K562 (cell line): ENCODE results near the gene RAB3D. TPM values are rescaled to one million over a fixed set of nuclear protein-coding genes. Genes with fewer than 3 reads are reported as not detected.
A peak's percentile ranks its signal among the peaks of the same experiment; 100 is the strongest.

Experiments
- ATAC-seq: fragments of 200-7000 bp; cut with Tn5 transposase; 3 replicates; pipeline ENCODE4 v1.9.1; 2020; ENCODE audit warnings: moderate library complexity
- BruUV-seq: library from RNA; stranded (reverse); fragments of 400-500 nt; replicated peaks from 2 replicates; lab custom pipeline; 2021; lab: Mats Ljungman, UMichigan
- CTCF ChIA-PET: fragments of 300-600 bp; formaldehyde crosslinking; extraction: SDS; loops from one replicate; lab custom pipeline; 2021; ENCODE audit warnings: low intra/inter-chr PET ratio; lab: Yijun Ruan, JAX
- POLR2A ChIA-PET: fragments of 300-600, 350-650 bp; sonication (Branson Sonifier 250); formaldehyde crosslinking; extraction: SDS; loops from one replicate; lab custom pipeline; 2021; ENCODE audit warnings: antibody characterized with exemption, inconsistent platforms; lab: Yijun Ruan, JAX
- DNase-seq, 4 experiments: peaks; one replicate each; pipeline versions ENCODE4 v3.0.0 to v3.0.0-alpha.2; 2011 to 2018; ENCODE audit warnings: low spot score in 3 of 4, mixed read lengths in 3 of 4; ENCODE audit errors: extremely low read depth in 1 of 4
- FAIRE-seq: peaks from 2 replicates; lab custom pipeline; 2011; peaks lifted over from hg19 to GRCh38; lab: Jason Lieb, UNC
- H2AFZ ChIP-seq: 2 replicates; pipeline ENCODE4 v1.6.0; 2011; ENCODE audit warnings: low read depth, low read length, control low read depth, inconsistent platforms
- H3K27ac ChIP-seq: fragments of 200-600 bp; 3 replicates; pipeline ENCODE4 v1.8.0; 2011; ENCODE audit warnings: low read depth, mild to moderate bottlenecking, control low read depth, inconsistent platforms, low read length, moderate library complexity, mixed read lengths; ENCODE audit errors: extremely low read depth
- H3K27me3 ChIP-seq, 2 experiments: fragments of 300-600 bp in 1 of 2; 2 replicates in 1 of 2; 3 replicates in 1 of 2; pipeline versions ENCODE4 v1.6.0 to v1.8.0; 2011; ENCODE audit warnings: inconsistent platforms in 2 of 2, low read length in 2 of 2, mild to moderate bottlenecking in 1 of 2, mixed read lengths in 1 of 2, moderate library complexity in 1 of 2; ENCODE audit not compliant: control insufficient read depth in 2 of 2, insufficient read depth in 2 of 2
- H3K36me3 ChIP-seq: fragments of 300-600 bp; 3 replicates; pipeline ENCODE4 v1.8.0; 2011; ENCODE audit warnings: mild to moderate bottlenecking, low read length, inconsistent platforms; ENCODE audit not compliant: control insufficient read depth, insufficient read depth
- H3K4me1 ChIP-seq, 2 experiments: fragments of 200-600 bp in 1 of 2; replicated peaks in 1 of 2; 2 replicates in 1 of 2; 3 replicates in 1 of 2; pipeline versions ENCODE4 v1.5.1 to v1.8.0; 2011; ENCODE audit warnings: inconsistent platforms in 2 of 2, low read length in 2 of 2, mild to moderate bottlenecking in 1 of 2, mixed read lengths in 1 of 2, moderate library complexity in 1 of 2; ENCODE audit not compliant: control insufficient read depth in 2 of 2, insufficient read depth in 2 of 2
- H3K4me2 ChIP-seq: 2 replicates; pipeline ENCODE4 v1.6.1; 2011; ENCODE audit warnings: low read length, control low read depth, inconsistent platforms, mixed read lengths; ENCODE audit not compliant: insufficient read depth
- H3K4me3 ChIP-seq: fragments of 200-600 bp; sonication (generic), shearing (Covaris generic); 2 replicates; pipeline ENCODE4 v1.5.1; 2016; ENCODE audit warnings: control low read depth, inconsistent platforms
- H3K79me2 ChIP-seq: fragments of 200-600 bp; 3 replicates; pipeline ENCODE4 v1.8.0; 2011; ENCODE audit warnings: low read length, inconsistent platforms; ENCODE audit not compliant: control insufficient read depth, insufficient read depth
- H3K9ac ChIP-seq, 2 experiments: 2 replicates each; pipeline versions ENCODE4 v1.6.0 to v1.6.1; 2011; ENCODE audit warnings: low read depth in 2 of 2, low read length in 2 of 2, control low read depth in 1 of 2, inconsistent platforms in 1 of 2, mild to moderate bottlenecking in 1 of 2, mixed read lengths in 1 of 2; ENCODE audit not compliant: insufficient read depth in 1 of 2
- H3K9me1 ChIP-seq: one replicate; pipeline ENCODE4 v1.6.0; 2011; ENCODE audit warnings: inconsistent platforms, mild to moderate bottlenecking, low read length, moderate library complexity; ENCODE audit not compliant: control insufficient read depth, insufficient read depth
- H3K9me3 ChIP-seq: replicated peaks from 2 replicates; pipeline ENCODE4 v1.5.1; 2011; ENCODE audit warnings: low read depth, low read length, inconsistent platforms; ENCODE audit not compliant: control insufficient read depth, insufficient read depth
- H4K20me1 ChIP-seq: replicated peaks from 2 replicates; pipeline ENCODE4 v1.6.1; 2011; ENCODE audit warnings: low read length, inconsistent platforms, mixed read lengths; ENCODE audit not compliant: control insufficient read depth, insufficient read depth
- ARID2 ChIP-seq: fragments of 450-650 bp; IDR thresholded peaks from 2 replicates; pipeline ENCODE4 v1.6.1; 2017; ENCODE audit warnings: antibody characterized with exemption, mild to moderate bottlenecking
- ATF3 ChIP-seq, 2 experiments: fragments of 450-650 bp in 1 of 2; sonication (generic) in 1 of 2; formaldehyde crosslinking in 1 of 2; IDR thresholded peaks in 1 of 2; conservative IDR thresholded peaks in 1 of 2; 2 replicates each; pipeline versions ENCODE4 v1.6.1 to v1.8.1; 2016 to 2023; ENCODE audit warnings: mild to moderate bottlenecking in 2 of 2, moderate library complexity in 2 of 2, inconsistent platforms in 1 of 2, missing genetic modification reagents in 1 of 2
- CBFA2T2 ChIP-seq: fragments of 450-650 bp; conservative IDR thresholded peaks from 2 replicates; pipeline ENCODE4 v1.6.1; 2017; ENCODE audit warnings: mild to moderate bottlenecking
- ETS1 ChIP-seq: conservative IDR thresholded peaks from 2 replicates; pipeline ENCODE4 v1.6.1; 2011; ENCODE audit warnings: low read depth, mild to moderate bottlenecking, low read length; ENCODE audit not compliant: control insufficient read depth
- NFYB ChIP-seq: IDR thresholded peaks from 2 replicates; pipeline ENCODE4 v1.6.1; 2011; ENCODE audit warnings: mild to moderate bottlenecking, moderate library complexity; ENCODE audit not compliant: insufficient read length; ENCODE audit errors: extremely low read depth
- RBFOX2 ChIP-seq: fragments of 200-400 bp; formaldehyde crosslinking; IDR thresholded peaks from 2 replicates; pipeline ENCODE4 v1.6.1; 2017; ENCODE audit warnings: low read depth, mild to moderate bottlenecking, low read length, moderate library complexity
- THAP12 ChIP-seq: fragments of 250-450 bp; sonication (Bioruptor Pico); IDR thresholded peaks from 2 replicates; pipeline ENCODE4 v1.9.0; 2021; ENCODE audit warnings: mild to moderate bottlenecking, inconsistent platforms
- ZBTB2 ChIP-seq: fragments of 450-650 bp; IDR thresholded peaks from 2 replicates; pipeline ENCODE4 v1.6.1; 2016; ENCODE audit warnings: antibody characterized with exemption
- ZBTB33 ChIP-seq: sonication (generic); formaldehyde crosslinking; IDR thresholded peaks from 2 replicates; pipeline ENCODE4 v1.8.1; 2023; ENCODE audit warnings: mild to moderate bottlenecking, missing genetic modification reagents
- ZNF263 ChIP-seq: sonication (generic); formaldehyde crosslinking; IDR thresholded peaks from 2 replicates; pipeline ENCODE4 v1.8.0; 2022; ENCODE audit warnings: mild to moderate bottlenecking, missing genetic modification reagents, borderline replicate concordance
- WGBS: fragments of 100-300 bp; shearing (Covaris generic); methylation state at CpG from one replicate; pipeline ENCODE4 v1.1.6; 2016; ENCODE audit warnings: low coverage, mixed read lengths; ENCODE audit not compliant: insufficient coverage; ENCODE audit errors: missing lambda C conversion rate; 5-methylcytosine and 5-hydroxymethylcytosine counted together
- in situ Hi-C: fragments of 300-500 bp; cut with MboI; formaldehyde crosslinking; loops from 4 replicates; pipeline ENCODE4 v1.15.0; 2018; ENCODE audit warnings: inconsistent platforms, mixed read lengths
- intact Hi-C: fragments of 100-400 bp; cut with micrococcal nuclease; formaldehyde crosslinking; loops from 2 replicates; pipeline ENCODE4 v1.14.2; 2022
- polyA plus RNA-seq, 8 experiments: library from polyadenylated mRNA; depleted of rRNA in 4 of 8; stranded (reverse) in 5 of 8; unstranded in 3 of 8; fragments of >200 nt; fragmentation: Nextera tagmentation in 2 of 8; fragmentation: Illumina TruSeq in 1 of 8; extraction: Ambion mirVana in 2 of 8; extraction: Trizol in 1 of 8; gene quantifications; 2 replicates each; pipeline versions ENCODE4 v1.2.1 to v1.2.3, GENCODE V29; 2011 to 2014; ENCODE audit warnings: inconsistent platforms in 1 of 8, missing spikeins in 1 of 8
- total RNA-seq, 7 experiments: library from RNA; depleted of rRNA in 6 of 7; stranded (reverse); fragments of >200 nt in 6 of 7; fragmentation: Illumina TruSeq in 2 of 7; extraction: Trizol in 2 of 7; gene quantifications; 2 replicates each; pipeline versions ENCODE4 v1.2.1 to v1.2.3, GENCODE V29; 2011 to 2021; ENCODE audit warnings: low replicate concordance in 1 of 7

The RAB3D gene
- total and polyA plus RNA-seq, 9 of the 15 experiments (the other 6 are each of a cell fraction or from before 2014, with no cell fraction given): 0.34 to 3.3 (median 1.3) TPM

- intact Hi-C loops: loop anchor here (5.0 kb wide), 2 partner anchors 89 to 101 kb away; partner anchors contain the start of gene ELAVL3
- no peak overlapping the region for H3K9ac ChIP-seq
- peaks cover 3% of the 10 kb centered on the region for H3K9me1 ChIP-seq
- ATAC-seq: no peak
- 97% methylated on average over 21 of the region's 54 CpGs for WGBS
- CTCF ChIA-PET: interaction anchor here (0.5 kb wide), 1 partner anchor 1413 kb away, joined by 4 read pairs; no protein-coding TSS in a partner anchor
- POLR2A ChIA-PET: interaction anchor here (0.5 to 0.6 kb wide), 2 partner anchors 445 to 1114 kb away, joined by 3 to 4 read pairs; no protein-coding TSS in a partner anchor
- H4K20me1 ChIP-seq: no peaks in the 10 kb centered on the region; the same call in 1 of the 2 replicates
- H3K4me3 ChIP-seq: no peak overlapping the region
- no TSS peak for BruUV-seq
- peaks cover 44% of the 10 kb centered on the region for H3K36me3 ChIP-seq
- no peak overlapping the region for H2AFZ ChIP-seq
- H3K4me2 ChIP-seq: no peak overlapping the region
- H3K27ac ChIP-seq: no peak overlapping the region
- in situ Hi-C loops: no loop called here
- peak in 3 of 4 experiments; percentile 61 to 65 (median 61) for DNase-seq
- H3K9me3 ChIP-seq: no peaks in the 10 kb centered on the region
- H3K79me2 ChIP-seq: peaks cover 16% of the 10 kb centered on the region; the same call in 2 of the 3 replicates
- FAIRE-seq: no peak
- peaks cover 16 to 57% of the 10 kb centered on the region in 2 experiments for H3K4me1 ChIP-seq
- H3K27me3 ChIP-seq: no peaks in the 10 kb centered on the region
- 0 out of 2 replicates have a peak, but pooled peaks have one; percentile 26 for TF ChIP-seq ETS1
- TF ChIP-seq NFYB: peak; percentile 21
- no peak for TF ChIP-seq ARID2
- TF ChIP-seq CBFA2T2: no peak
- TF ChIP-seq THAP12: 0 out of 2 replicates have a peak, but pooled peaks have one; percentile 25
- TF ChIP-seq RBFOX2: peak; percentile 41; the same call in 1 of the 2 replicates
- peak; percentile 37; the same call in 1 of the 2 replicates for TF ChIP-seq ATF3 (IDR thresholded peaks at IDR 0.05)
- no peak for TF ChIP-seq ATF3 (CRISPR knock-in tag; conservative IDR thresholded peaks at IDR 0.05)
- TF ChIP-seq ZNF263: peak; percentile 51
- TF ChIP-seq ZBTB2: no peak
- TF ChIP-seq ZBTB33 (CRISPR knock-in tag): peak; percentile 97
Observed at GRCh38 chr19:11380653-11381537, 41.4 kb upstream of the RAB3D start.
